ENCODE data around the gene ASRGL1. TPM values are rescaled to one million over a fixed set of nuclear protein-coding genes. Genes with fewer than 3 reads are reported as not detected.

The ASRGL1 gene
- total and polyA plus RNA-seq, 10 donors: 2.9 to 23.4 (median 5.1) TPM

GRCh38 chr11:62307950-62308349, 29.3 kb upstream of the ASRGL1 start:
- peaks cover 0 to 15% (median 12%) of the 10 kb centered on the region in 6 donors for H3K4me1 ChIP-seq
- peaks cover 0 to 48% (median 0%) of the 10 kb centered on the region in 7 donors for H3K27me3 ChIP-seq (replicated peaks in 1 of 7)
- intact Hi-C loops (cut with DNase I; ENCODE audit: low total_unique reads): loop anchor here (10.0 kb wide), 1 partner anchor 93 kb away; no protein-coding TSS in a partner anchor
- peaks cover 0 to 17% (median 9%) of the 10 kb centered on the region in 8 donors for H3K9me3 ChIP-seq
- no peak overlapping the region for H3K27ac ChIP-seq
- DNase-seq: no peak
- TF ChIP-seq POLR2A (IDR thresholded peaks at IDR 0.05): no peak
- no peak for TF ChIP-seq CTCF (IDR thresholded peaks at IDR 0.05 in 8 of 11, conservative IDR thresholded peaks at IDR 0.05 in 3 of 11)
- no peak for TF ChIP-seq POLR2AphosphoS5 (IDR thresholded peaks at IDR 0.05)
- no peak overlapping the region for H3K4me3 ChIP-seq
- H3K36me3 ChIP-seq: no peaks in the 10 kb centered on the region

GRCh38 chr11:62309991-62310390, 27.3 kb upstream of the ASRGL1 start:
- intact Hi-C loops (cut with DNase I; ENCODE audit: low total_unique reads): loop anchor here (10.0 kb wide), 2 partner anchors 95 to 135 kb away; no protein-coding TSS in a partner anchor
- Histone ChIP-seq H3K4me3 (no peak overlapping the region), H3K36me3 (no peaks in the 10 kb centered on the region), H3K27me3 (replicated peaks in 1 of 7) (peaks cover 0 to 59% (median 0%) of the 10 kb centered on the region in 7 donors), H3K9me3 (peaks cover 0 to 17% (median 9%) of the 10 kb centered on the region in 8 donors), H3K27ac (no peak overlapping the region), H3K4me1 (peaks cover 0 to 15% (median 12%) of the 10 kb centered on the region in 6 donors)
- DNase-seq: no peak
- TF ChIP-seq CTCF (IDR thresholded peaks at IDR 0.05 in 8 of 11, conservative IDR thresholded peaks at IDR 0.05 in 3 of 11) (no peak), POLR2AphosphoS5 (IDR thresholded peaks at IDR 0.05) (no peak), POLR2A (IDR thresholded peaks at IDR 0.05) (no peak)
- WGBS, 5 donors: 37 to 44% (median 42%) methylated on average over 7 of the region's 7 CpGs

- H3K4me3 ChIP-seq: no peak overlapping the region
- WGBS, 5 donors: 69 to 90% (median 85%) methylated on average over 1 of the region's 1 CpG
- intact Hi-C loops (cut with DNase I; ENCODE audit: low total_unique reads): loop anchor here (10.0 kb wide), 1 partner anchor 141 kb away; no protein-coding TSS in a partner anchor
- H3K27ac ChIP-seq: no peak overlapping the region
- no peaks in the 10 kb centered on the region for H3K9me3 ChIP-seq
- peaks cover 0 to 44% (median 0%) of the 10 kb centered on the region in 7 donors for H3K27me3 ChIP-seq (replicated peaks in 1 of 7)
- no peaks in the 10 kb centered on the region for H3K36me3 ChIP-seq
- H3K4me1 ChIP-seq: peaks cover 0 to 15% (median 12%) of the 10 kb centered on the region in 6 donors
- DNase-seq: no peak
- TF ChIP-seq CTCF (IDR thresholded peaks at IDR 0.05 in 8 of 11, conservative IDR thresholded peaks at IDR 0.05 in 3 of 11): no peak
- TF ChIP-seq POLR2A (IDR thresholded peaks at IDR 0.05): no peak
- TF ChIP-seq POLR2AphosphoS5 (IDR thresholded peaks at IDR 0.05): no peak
Measured at GRCh38 chr11:62315431-62315830, 21.8 kb upstream of the ASRGL1 start.

GRCh38 chr11:62322524-62322923, 14.7 kb upstream of the ASRGL1 start:
- Histone ChIP-seq H3K4me1 (peaks cover 0 to 8% (median 0%) of the 10 kb centered on the region in 6 donors), H3K27me3 (replicated peaks in 1 of 7) (peaks cover 0 to 10% (median 0%) of the 10 kb centered on the region in 7 donors), H3K9me3 (no peaks in the 10 kb centered on the region), H3K36me3 (no peaks in the 10 kb centered on the region), H3K27ac (no peak overlapping the region), H3K4me3 (no peak overlapping the region)
- intact Hi-C loops (cut with DNase I; ENCODE audit: low total_unique reads): no loop called here
- WGBS, 5 donors: 68 to 86% (median 76%) methylated on average over 2 of the region's 2 CpGs
- no peak for DNase-seq
- no peak for TF ChIP-seq POLR2A (IDR thresholded peaks at IDR 0.05)
- no peak for TF ChIP-seq POLR2AphosphoS5 (IDR thresholded peaks at IDR 0.05)
- TF ChIP-seq CTCF (IDR thresholded peaks at IDR 0.05 in 8 of 11, conservative IDR thresholded peaks at IDR 0.05 in 3 of 11): no peak
